ENCODE results near the gene C19orf53. TPM values are rescaled to one million over a fixed set of nuclear protein-coding genes. Genes with fewer than 3 reads are reported as not detected.
"Not testable (repeated sequence)": the region's sequence is repeated elsewhere in the genome, so short reads cannot be mapped to it uniquely, and the experiment has no call there.

C19orf53 gene
- total and polyA plus RNA-seq, 2 experiments from 2014 or later: 104 to 401 TPM

DNA sequence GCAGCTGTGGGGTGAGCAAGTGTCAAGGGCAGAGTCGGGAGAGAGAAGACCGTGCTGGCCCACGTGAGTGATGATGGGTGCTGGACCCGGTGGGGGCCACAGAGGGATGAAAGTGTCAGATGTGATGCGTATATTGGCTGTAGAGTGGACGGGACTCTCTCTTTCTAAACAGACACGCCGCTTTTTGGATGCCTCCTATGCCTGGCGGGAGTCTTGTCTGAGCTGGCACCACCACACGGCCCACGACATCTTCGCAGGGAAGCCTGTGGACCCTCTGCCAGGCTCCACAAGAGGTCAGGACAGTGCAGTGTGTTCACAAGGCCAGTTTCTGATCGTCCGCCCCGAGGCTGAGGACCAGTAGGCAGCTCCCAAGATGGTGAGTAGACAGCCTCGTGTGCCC, 22.8 kb upstream of the C19orf53 start (continued):
- TF ChIP-seq ZNF114 (CRISPR knock-in tag; IDR thresholded peaks at IDR 0.05): no peak
- TF ChIP-seq EZH2 (IDR thresholded peaks at IDR 0.05; ENCODE audit: low read depth, unreplicated experiment): no peak
- no peak for TF ChIP-seq EZH2phosphoT487 (IDR thresholded peaks at IDR 0.05; ENCODE audit: unreplicated experiment)
- TF ChIP-seq, protein P1, sequence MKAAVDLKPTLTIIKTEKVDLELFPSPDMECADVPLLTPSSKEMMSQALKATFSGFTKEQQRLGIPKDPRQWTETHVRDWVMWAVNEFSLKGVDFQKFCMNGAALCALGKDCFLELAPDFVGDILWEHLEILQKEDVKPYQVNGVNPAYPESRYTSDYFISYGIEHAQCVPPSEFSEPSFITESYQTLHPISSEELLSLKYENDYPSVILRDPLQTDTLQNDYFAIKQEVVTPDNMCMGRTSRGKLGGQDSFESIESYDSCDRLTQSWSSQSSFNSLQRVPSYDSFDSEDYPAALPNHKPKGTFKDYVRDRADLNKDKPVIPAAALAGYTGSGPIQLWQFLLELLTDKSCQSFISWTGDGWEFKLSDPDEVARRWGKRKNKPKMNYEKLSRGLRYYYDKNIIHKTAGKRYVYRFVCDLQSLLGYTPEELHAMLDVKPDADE (IDR thresholded peaks at IDR 0.05): no peak
- no peak for TF ChIP-seq CREB1 (CRISPR knock-in tag; IDR thresholded peaks at IDR 0.05; ENCODE audit: low read depth)

DNA sequence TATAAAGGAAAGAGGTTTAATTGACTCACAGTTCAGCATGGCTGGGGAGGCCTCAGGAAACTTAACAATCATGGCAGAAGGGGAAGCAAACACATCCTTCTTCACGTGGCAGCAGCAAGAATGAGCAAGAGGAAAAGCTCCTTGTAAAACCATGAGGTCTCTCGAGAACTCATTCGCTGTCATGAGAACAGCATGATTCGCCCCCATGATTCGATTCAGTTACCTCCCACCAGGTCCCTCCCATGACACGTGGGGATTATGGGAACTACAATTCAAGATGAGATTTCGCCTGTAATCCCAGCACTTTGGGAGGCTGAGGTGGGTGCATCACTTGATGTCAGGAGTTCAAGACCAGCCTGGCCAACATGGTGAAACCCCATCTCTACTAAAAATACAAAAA, 20.6 kb upstream of the C19orf53 start:
- H3K27me3 Mint-ChIP-seq (ENCODE audit: insufficient read depth, low read depth, poor library complexity); H3K4me2 ChIP-seq; H2AFZ ChIP-seq; H3K27ac Mint-ChIP-seq; H4K20me1 ChIP-seq (replicated peaks; ENCODE audit: insufficient read depth); H3K36me3 ChIP-seq (ENCODE audit: insufficient read depth); H3K4me1 Mint-ChIP-seq; H3K4me1 ChIP-seq (ENCODE audit: insufficient read depth); H3K27ac ChIP-seq (ENCODE audit: low read depth); ATAC-seq; H3K4me3 ChIP-seq; DNase-seq (ENCODE audit: low spot score); H3K4me3 Mint-ChIP-seq; H3K27me3 ChIP-seq (ENCODE audit: insufficient read depth); H3K9me3 Mint-ChIP-seq; H3F3A ChIP-seq (replicated peaks; ENCODE audit: low read depth); H3K9me2 ChIP-seq (ENCODE audit: insufficient read depth); H3K79me2 ChIP-seq (replicated peaks; ENCODE audit: insufficient read depth): not testable (repeated sequence)
- H3K36me3 Mint-ChIP-seq (ENCODE audit: low read depth): peaks cover 43% of the 10 kb centered on the region

DNA sequence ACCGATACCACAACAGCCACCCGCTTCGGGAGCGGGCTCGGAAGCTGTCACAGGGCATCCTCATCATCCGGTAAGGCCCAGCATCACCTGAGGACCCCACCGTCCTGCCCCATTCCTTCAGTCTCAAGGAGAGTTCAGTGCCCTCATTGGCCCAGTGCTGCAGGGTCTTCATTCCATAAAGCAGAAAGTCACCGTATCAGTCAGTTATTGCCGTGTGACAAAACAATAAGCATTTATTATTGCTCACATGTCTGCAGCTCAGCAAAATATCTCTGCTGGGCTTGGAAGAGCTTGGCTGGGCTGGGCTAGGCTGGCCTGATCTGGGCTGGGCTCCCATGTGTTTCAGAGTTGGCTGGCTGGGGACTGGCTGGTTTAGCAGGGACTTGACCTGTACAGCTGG, 18.0 kb upstream of the C19orf53 start:
- H3K36me3 ChIP-seq (ENCODE audit: insufficient read depth): peaks cover 8% of the 10 kb centered on the region; the same call in 1 of the 2 replicates
- H3K4me1 Mint-ChIP-seq: no peaks in the 10 kb centered on the region
- H3K4me3 ChIP-seq: no peak overlapping the region
- DNase-seq (ENCODE audit: low spot score) (no peak), ATAC-seq (no peak)
- no peaks in the 10 kb centered on the region; the same call in 1 of the 2 replicates for H3F3A ChIP-seq (replicated peaks; ENCODE audit: low read depth)
- peaks cover 51% of the 10 kb centered on the region for H3K36me3 Mint-ChIP-seq (ENCODE audit: low read depth)
- H4K20me1 ChIP-seq (replicated peaks; ENCODE audit: insufficient read depth): no peaks in the 10 kb centered on the region
- H3K9me3 Mint-ChIP-seq: no peaks in the 10 kb centered on the region; the same call in 2 of the 3 replicates
- TF ChIP-seq ZNF331 (CRISPR knock-in tag; IDR thresholded peaks at IDR 0.05; ENCODE audit: low read depth) (no peak), CREB1 (CRISPR knock-in tag; IDR thresholded peaks at IDR 0.05; ENCODE audit: low read depth) (no peak), POLR2AphosphoS5 (IDR thresholded peaks at IDR 0.05; ENCODE audit: low read depth) (no peak), EZH2 (IDR thresholded peaks at IDR 0.05; ENCODE audit: low read depth, unreplicated experiment) (no peak), ZNF114 (CRISPR knock-in tag; IDR thresholded peaks at IDR 0.05) (no peak), JUNB (IDR thresholded peaks at IDR 0.05; ENCODE audit: unreplicated experiment) (no peak), NANOG (IDR thresholded peaks at IDR 0.05; ENCODE audit: borderline replicate concordance) (no peak), EZH2phosphoT487 (IDR thresholded peaks at IDR 0.05; ENCODE audit: unreplicated experiment) (no peak)
- TF ChIP-seq, protein P2, sequence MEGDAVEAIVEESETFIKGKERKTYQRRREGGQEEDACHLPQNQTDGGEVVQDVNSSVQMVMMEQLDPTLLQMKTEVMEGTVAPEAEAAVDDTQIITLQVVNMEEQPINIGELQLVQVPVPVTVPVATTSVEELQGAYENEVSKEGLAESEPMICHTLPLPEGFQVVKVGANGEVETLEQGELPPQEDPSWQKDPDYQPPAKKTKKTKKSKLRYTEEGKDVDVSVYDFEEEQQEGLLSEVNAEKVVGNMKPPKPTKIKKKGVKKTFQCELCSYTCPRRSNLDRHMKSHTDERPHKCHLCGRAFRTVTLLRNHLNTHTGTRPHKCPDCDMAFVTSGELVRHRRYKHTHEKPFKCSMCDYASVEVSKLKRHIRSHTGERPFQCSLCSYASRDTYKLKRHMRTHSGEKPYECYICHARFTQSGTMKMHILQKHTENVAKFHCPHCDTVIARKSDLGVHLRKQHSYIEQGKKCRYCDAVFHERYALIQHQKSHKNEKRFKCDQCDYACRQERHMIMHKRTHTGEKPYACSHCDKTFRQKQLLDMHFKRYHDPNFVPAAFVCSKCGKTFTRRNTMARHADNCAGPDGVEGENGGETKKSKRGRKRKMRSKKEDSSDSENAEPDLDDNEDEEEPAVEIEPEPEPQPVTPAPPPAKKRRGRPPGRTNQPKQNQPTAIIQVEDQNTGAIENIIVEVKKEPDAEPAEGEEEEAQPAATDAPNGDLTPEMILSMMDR (conservative IDR thresholded peaks at IDR 0.05; ENCODE audit: low read depth in 2 of 2): no peak
- TF ChIP-seq, protein P3, sequence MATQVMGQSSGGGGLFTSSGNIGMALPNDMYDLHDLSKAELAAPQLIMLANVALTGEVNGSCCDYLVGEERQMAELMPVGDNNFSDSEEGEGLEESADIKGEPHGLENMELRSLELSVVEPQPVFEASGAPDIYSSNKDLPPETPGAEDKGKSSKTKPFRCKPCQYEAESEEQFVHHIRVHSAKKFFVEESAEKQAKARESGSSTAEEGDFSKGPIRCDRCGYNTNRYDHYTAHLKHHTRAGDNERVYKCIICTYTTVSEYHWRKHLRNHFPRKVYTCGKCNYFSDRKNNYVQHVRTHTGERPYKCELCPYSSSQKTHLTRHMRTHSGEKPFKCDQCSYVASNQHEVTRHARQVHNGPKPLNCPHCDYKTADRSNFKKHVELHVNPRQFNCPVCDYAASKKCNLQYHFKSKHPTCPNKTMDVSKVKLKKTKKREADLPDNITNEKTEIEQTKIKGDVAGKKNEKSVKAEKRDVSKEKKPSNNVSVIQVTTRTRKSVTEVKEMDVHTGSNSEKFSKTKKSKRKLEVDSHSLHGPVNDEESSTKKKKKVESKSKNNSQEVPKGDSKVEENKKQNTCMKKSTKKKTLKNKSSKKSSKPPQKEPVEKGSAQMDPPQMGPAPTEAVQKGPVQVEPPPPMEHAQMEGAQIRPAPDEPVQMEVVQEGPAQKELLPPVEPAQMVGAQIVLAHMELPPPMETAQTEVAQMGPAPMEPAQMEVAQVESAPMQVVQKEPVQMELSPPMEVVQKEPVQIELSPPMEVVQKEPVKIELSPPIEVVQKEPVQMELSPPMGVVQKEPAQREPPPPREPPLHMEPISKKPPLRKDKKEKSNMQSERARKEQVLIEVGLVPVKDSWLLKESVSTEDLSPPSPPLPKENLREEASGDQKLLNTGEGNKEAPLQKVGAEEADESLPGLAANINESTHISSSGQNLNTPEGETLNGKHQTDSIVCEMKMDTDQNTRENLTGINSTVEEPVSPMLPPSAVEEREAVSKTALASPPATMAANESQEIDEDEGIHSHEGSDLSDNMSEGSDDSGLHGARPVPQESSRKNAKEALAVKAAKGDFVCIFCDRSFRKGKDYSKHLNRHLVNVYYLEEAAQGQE (IDR thresholded peaks at IDR 0.05; ENCODE audit: unreplicated experiment): no peak
- TF ChIP-seq, protein P1 (IDR thresholded peaks at IDR 0.05): no peak
- H3K27me3 Mint-ChIP-seq (ENCODE audit: insufficient read depth, low read depth, poor library complexity): peaks cover 2% of the 10 kb centered on the region
- no peak overlapping the region for H2AFZ ChIP-seq
- H3K27ac ChIP-seq (ENCODE audit: low read depth): no peak overlapping the region
- H3K4me2 ChIP-seq: no peak overlapping the region
- no peaks in the 10 kb centered on the region for H3K79me2 ChIP-seq (replicated peaks; ENCODE audit: insufficient read depth)
- no peaks in the 10 kb centered on the region for H3K27me3 ChIP-seq (ENCODE audit: insufficient read depth)
- no peak overlapping the region for H3K27ac Mint-ChIP-seq
- no peak overlapping the region for H3K4me3 Mint-ChIP-seq
- no peaks in the 10 kb centered on the region for H3K4me1 ChIP-seq (ENCODE audit: insufficient read depth)
- no peaks in the 10 kb centered on the region for H3K9me2 ChIP-seq (ENCODE audit: insufficient read depth)

All from GM23338 (cell line).